ENCODE data around the gene RAB8B. TPM values are rescaled to one million over a fixed set of nuclear protein-coding genes. Genes with fewer than 3 reads are reported as not detected.
A peak's percentile ranks its signal among the peaks of the same experiment; 100 is the strongest.

Gene RAB8B
- total and polyA plus RNA-seq, 2 of the 13 experiments (the other 11 are each of a cell fraction or from before 2014, with no cell fraction given): 6.8 to 14.2 TPM

DNA sequence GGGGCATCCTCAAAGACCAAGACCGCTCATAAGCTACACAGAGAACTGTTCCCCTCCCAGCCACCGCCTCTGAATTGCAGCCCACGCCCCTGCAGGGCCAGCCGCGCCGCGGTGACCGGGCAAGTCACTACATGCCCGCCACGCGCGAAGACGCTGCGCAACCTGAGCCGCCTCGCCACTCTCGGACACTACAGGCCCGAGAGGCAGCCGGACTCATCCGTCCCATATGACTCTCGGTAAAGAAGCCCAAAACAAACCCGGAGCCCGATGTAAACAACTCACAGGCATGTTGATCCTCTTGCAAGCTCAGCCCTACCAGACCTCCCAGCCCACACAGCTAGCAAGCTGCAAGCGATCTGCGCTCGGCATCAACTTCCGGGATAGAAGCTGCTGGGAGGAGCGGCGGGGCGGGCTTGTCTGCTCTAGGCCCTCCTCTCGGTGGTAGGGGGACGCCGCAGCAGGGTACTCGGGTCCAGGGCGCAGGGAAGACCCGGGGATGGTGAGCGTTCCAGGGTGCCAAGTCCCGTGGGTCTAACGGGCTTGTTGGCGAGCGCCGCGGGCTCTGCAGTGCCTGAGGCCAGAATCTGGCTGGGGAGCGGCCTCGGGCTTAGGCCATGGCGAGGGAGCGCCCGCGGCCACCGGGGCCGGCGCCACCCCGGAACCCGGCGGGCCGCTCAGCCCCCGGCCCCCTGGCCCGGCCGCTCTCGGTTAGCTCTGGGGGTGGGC, 32.1 kb upstream of the RAB8B start, which contains the start of gene RPS27L (continued):
- TF ChIP-seq, protein P1, sequence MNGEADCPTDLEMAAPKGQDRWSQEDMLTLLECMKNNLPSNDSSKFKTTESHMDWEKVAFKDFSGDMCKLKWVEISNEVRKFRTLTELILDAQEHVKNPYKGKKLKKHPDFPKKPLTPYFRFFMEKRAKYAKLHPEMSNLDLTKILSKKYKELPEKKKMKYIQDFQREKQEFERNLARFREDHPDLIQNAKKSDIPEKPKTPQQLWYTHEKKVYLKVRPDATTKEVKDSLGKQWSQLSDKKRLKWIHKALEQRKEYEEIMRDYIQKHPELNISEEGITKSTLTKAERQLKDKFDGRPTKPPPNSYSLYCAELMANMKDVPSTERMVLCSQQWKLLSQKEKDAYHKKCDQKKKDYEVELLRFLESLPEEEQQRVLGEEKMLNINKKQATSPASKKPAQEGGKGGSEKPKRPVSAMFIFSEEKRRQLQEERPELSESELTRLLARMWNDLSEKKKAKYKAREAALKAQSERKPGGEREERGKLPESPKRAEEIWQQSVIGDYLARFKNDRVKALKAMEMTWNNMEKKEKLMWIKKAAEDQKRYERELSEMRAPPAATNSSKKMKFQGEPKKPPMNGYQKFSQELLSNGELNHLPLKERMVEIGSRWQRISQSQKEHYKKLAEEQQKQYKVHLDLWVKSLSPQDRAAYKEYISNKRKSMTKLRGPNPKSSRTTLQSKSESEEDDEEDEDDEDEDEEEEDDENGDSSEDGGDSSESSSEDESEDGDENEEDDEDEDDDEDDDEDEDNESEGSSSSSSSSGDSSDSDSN (CRISPR knock-in tag; IDR thresholded peaks at IDR 0.05): peak; percentile 91
- TF ChIP-seq TCF7L2 (IDR thresholded peaks at IDR 0.05; ENCODE audit: low read depth, low read length) (no peak), KLF15 (CRISPR knock-in tag; IDR thresholded peaks at IDR 0.05; ENCODE audit: borderline replicate concordance) (peak; percentile 85; the same call in 1 of the 2 replicates), PHF20 (CRISPR knock-in tag; IDR thresholded peaks at IDR 0.05) (peak; percentile 70), ZNF20 (CRISPR knock-in tag; IDR thresholded peaks at IDR 0.05) (no peak), HMG20A (CRISPR knock-in tag; IDR thresholded peaks at IDR 0.05; ENCODE audit: borderline replicate concordance) (no peak), HDAC6 (IDR thresholded peaks at IDR 0.05; ENCODE audit: low read depth, low read length) (no peak), ZNF598 (CRISPR knock-in tag; IDR thresholded peaks at IDR 0.05; ENCODE audit: borderline replicate concordance) (peak; percentile 72; the same call in 1 of the 2 replicates), POLR2G (IDR thresholded peaks at IDR 0.05; ENCODE audit: low read depth, low read length) (peak; percentile 99), HNRNPH1 (optimal IDR thresholded peaks at IDR 0.05; ENCODE audit: low read depth, low read length) (peak; percentile 57), ZNF3 (CRISPR knock-in tag; IDR thresholded peaks at IDR 0.05) (no peak), SRF (IDR thresholded peaks at IDR 0.05; ENCODE audit: low read depth, low read length) (no peak), ZNF121 (CRISPR knock-in tag; IDR thresholded peaks at IDR 0.05) (no peak), KDM3A (CRISPR knock-in tag; IDR thresholded peaks at IDR 0.05; ENCODE audit: low read depth) (peak; percentile 48; the same call in 1 of the 2 replicates)
- TF ChIP-seq, protein P2, sequence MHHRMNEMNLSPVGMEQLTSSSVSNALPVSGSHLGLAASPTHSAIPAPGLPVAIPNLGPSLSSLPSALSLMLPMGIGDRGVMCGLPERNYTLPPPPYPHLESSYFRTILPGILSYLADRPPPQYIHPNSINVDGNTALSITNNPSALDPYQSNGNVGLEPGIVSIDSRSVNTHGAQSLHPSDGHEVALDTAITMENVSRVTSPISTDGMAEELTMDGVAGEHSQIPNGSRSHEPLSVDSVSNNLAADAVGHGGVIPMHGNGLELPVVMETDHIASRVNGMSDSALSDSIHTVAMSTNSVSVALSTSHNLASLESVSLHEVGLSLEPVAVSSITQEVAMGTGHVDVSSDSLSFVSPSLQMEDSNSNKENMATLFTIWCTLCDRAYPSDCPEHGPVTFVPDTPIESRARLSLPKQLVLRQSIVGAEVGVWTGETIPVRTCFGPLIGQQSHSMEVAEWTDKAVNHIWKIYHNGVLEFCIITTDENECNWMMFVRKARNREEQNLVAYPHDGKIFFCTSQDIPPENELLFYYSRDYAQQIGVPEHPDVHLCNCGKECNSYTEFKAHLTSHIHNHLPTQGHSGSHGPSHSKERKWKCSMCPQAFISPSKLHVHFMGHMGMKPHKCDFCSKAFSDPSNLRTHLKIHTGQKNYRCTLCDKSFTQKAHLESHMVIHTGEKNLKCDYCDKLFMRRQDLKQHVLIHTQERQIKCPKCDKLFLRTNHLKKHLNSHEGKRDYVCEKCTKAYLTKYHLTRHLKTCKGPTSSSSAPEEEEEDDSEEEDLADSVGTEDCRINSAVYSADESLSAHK (CRISPR knock-in tag; IDR thresholded peaks at IDR 0.05; ENCODE audit: borderline replicate concordance): no peak; the same call in 1 of the 2 replicates
- TF ChIP-seq, protein P3, sequence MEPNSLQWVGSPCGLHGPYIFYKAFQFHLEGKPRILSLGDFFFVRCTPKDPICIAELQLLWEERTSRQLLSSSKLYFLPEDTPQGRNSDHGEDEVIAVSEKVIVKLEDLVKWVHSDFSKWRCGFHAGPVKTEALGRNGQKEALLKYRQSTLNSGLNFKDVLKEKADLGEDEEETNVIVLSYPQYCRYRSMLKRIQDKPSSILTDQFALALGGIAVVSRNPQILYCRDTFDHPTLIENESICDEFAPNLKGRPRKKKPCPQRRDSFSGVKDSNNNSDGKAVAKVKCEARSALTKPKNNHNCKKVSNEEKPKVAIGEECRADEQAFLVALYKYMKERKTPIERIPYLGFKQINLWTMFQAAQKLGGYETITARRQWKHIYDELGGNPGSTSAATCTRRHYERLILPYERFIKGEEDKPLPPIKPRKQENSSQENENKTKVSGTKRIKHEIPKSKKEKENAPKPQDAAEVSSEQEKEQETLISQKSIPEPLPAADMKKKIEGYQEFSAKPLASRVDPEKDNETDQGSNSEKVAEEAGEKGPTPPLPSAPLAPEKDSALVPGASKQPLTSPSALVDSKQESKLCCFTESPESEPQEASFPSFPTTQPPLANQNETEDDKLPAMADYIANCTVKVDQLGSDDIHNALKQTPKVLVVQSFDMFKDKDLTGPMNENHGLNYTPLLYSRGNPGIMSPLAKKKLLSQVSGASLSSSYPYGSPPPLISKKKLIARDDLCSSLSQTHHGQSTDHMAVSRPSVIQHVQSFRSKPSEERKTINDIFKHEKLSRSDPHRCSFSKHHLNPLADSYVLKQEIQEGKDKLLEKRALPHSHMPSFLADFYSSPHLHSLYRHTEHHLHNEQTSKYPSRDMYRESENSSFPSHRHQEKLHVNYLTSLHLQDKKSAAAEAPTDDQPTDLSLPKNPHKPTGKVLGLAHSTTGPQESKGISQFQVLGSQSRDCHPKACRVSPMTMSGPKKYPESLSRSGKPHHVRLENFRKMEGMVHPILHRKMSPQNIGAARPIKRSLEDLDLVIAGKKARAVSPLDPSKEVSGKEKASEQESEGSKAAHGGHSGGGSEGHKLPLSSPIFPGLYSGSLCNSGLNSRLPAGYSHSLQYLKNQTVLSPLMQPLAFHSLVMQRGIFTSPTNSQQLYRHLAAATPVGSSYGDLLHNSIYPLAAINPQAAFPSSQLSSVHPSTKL (CRISPR knock-in tag; IDR thresholded peaks at IDR 0.05): peak; percentile 65; the same call in 1 of the 2 replicates
- TF ChIP-seq, protein P4, sequence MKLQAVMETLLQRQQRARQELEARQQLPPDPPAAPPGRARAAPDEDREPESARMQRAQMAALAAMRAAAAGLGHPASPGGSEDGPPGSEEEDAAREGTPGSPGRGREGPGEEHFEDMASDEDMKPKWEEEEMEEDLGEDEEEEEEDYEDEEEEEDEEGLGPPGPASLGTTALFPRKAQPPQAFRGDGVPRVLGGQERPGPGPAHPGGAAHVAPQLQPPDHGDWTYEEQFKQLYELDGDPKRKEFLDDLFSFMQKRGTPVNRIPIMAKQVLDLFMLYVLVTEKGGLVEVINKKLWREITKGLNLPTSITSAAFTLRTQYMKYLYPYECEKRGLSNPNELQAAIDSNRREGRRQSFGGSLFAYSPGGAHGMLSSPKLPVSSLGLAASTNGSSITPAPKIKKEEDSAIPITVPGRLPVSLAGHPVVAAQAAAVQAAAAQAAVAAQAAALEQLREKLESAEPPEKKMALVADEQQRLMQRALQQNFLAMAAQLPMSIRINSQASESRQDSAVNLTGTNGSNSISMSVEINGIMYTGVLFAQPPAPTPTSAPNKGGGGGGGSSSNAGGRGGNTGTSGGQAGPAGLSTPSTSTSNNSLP (IDR thresholded peaks at IDR 0.05; ENCODE audit: low read depth, low read length): 0 out of 2 replicates have a peak, but pooled peaks have one; percentile 10
- TF ChIP-seq, protein P5, sequence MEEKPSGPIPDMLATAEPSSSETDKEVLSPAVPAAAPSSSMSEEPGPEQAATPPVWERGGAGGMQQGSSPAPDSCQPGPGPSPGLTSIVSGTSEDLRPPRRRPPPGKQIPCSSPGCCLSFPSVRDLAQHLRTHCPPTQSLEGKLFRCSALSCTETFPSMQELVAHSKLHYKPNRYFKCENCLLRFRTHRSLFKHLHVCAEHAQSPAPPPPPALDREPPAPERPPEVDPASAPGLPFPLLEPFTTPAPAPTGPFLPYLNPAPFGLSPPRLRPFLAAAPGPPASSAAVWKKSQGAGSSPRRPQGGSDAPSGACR (CRISPR knock-in tag; IDR thresholded peaks at IDR 0.05): no peak

Measured in HepG2 (cell line).